Left renal pelvis (tissue), 4 donors: ENCODE data around the gene C9orf40. TPM values are rescaled to one million over a fixed set of nuclear protein-coding genes. Genes with fewer than 3 reads are reported as not detected.

Source experiments
- DNase-seq, 4 donors: peaks; one replicate each; pipeline ENCODE4 v3.0.0-alpha.2; 2013; ENCODE audit warnings: low read depth in 4 of 4, low spot score in 3 of 4
- polyA plus RNA-seq, 4 donors: library from polyadenylated mRNA; unstranded; fragments of 120-200 nt; gene quantifications; one replicate each; pipeline ENCODE4 v1.2.1, GENCODE V29; 2013; ENCODE audit not compliant: insufficient read length in 4 of 4

C9orf40 gene
- polyA plus RNA-seq: 1 to 10 TPM; 4.4 to 7.7 (median 6.6) TPM

- DNase-seq: peak; percentile 69 to 77 (median 72)
Observed at GRCh38 chr9:74952201-74953151, at the start of gene C9orf40. Gene C9orf40, minus strand, starts transcription at chr9:74952912. Its CDS starts 301 bp downstream, at chr9:74952611.

GRCh38 chr9:75001719-75002421, 49.2 kb upstream of the C9orf40 start:
- peak; percentile 78 to 87 (median 80) for DNase-seq

- no peak for DNase-seq
Observed at GRCh38 chr9:75000835-75001234, 48.1 kb upstream of the C9orf40 start.

GRCh38 chr9:74985041-74985440, 32.3 kb upstream of the C9orf40 start:
- no peak for DNase-seq

GRCh38 chr9:74983709-74984108, 31.0 kb upstream of the C9orf40 start:
- no peak for DNase-seq

GRCh38 chr9:74979844-74980243, 27.1 kb upstream of the C9orf40 start:
- no peak for DNase-seq

GRCh38 chr9:74977287-74977686, 24.6 kb upstream of the C9orf40 start:
- DNase-seq: no peak

- no peak for DNase-seq
Observed at GRCh38 chr9:74975538-74975937, 22.8 kb upstream of the C9orf40 start.

- DNase-seq: no peak
Observed at GRCh38 chr9:74974558-74974957, 21.8 kb upstream of the C9orf40 start.

- DNase-seq: no peak
Observed at GRCh38 chr9:74973714-74974113, 21.0 kb upstream of the C9orf40 start.

- DNase-seq: no peak
Observed at GRCh38 chr9:74963056-74963455, 10.3 kb upstream of the C9orf40 start.

GRCh38 chr9:74961496-74961895, 8.8 kb upstream of the C9orf40 start:
- DNase-seq: no peak

- DNase-seq: no peak
Observed at GRCh38 chr9:74960561-74960960, 7.8 kb upstream of the C9orf40 start.

- no peak for DNase-seq
Observed at GRCh38 chr9:74958587-74958986, 5.9 kb upstream of the C9orf40 start.

- no peak for DNase-seq
Observed at GRCh38 chr9:74953235-74953751, 581 bp upstream of the C9orf40 start.

GRCh38 chr9:74951725-74952151, 974 bp downstream of the C9orf40 start:
- peak in 2 of 4 donors; percentile 22 to 36 for DNase-seq

- DNase-seq: no peak
Observed at GRCh38 chr9:74951107-74951720, 1.5 kb downstream of the C9orf40 start.

GRCh38 chr9:74949859-74950855, 2.6 kb downstream of the C9orf40 start:
- DNase-seq: no peak

- no peak for DNase-seq
Observed at GRCh38 chr9:74948937-74949336, 3.8 kb downstream of the C9orf40 start.

GRCh38 chr9:74946686-74947085, 6.0 kb downstream of the C9orf40 start:
- DNase-seq: no peak
